ENCODE data around the gene CRHBP.

GRCh38 chr5:76971511-76971910 lies 18.7 kb downstream of the CRHBP start:
- TF ChIP-seq, protein P1, sequence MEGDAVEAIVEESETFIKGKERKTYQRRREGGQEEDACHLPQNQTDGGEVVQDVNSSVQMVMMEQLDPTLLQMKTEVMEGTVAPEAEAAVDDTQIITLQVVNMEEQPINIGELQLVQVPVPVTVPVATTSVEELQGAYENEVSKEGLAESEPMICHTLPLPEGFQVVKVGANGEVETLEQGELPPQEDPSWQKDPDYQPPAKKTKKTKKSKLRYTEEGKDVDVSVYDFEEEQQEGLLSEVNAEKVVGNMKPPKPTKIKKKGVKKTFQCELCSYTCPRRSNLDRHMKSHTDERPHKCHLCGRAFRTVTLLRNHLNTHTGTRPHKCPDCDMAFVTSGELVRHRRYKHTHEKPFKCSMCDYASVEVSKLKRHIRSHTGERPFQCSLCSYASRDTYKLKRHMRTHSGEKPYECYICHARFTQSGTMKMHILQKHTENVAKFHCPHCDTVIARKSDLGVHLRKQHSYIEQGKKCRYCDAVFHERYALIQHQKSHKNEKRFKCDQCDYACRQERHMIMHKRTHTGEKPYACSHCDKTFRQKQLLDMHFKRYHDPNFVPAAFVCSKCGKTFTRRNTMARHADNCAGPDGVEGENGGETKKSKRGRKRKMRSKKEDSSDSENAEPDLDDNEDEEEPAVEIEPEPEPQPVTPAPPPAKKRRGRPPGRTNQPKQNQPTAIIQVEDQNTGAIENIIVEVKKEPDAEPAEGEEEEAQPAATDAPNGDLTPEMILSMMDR (IDR thresholded peaks at IDR 0.05; ENCODE audit: insufficient read depth, low read depth, low read length), result no peak
- TF ChIP-seq EZH2 (IDR thresholded peaks at IDR 0.05; ENCODE audit: insufficient read depth, low read length), result no peak

Measured in astrocyte (in vitro differentiated cells and primary cell).